A673 (cell line): Measurements from ENCODE around the gene TLR5. TPM values are rescaled to one million over a fixed set of nuclear protein-coding genes. Genes with fewer than 3 reads are reported as not detected.

Source experiments
- BruUV-seq: library from RNA; stranded (reverse); fragments of 400-500 nt; replicated peaks from 2 replicates; lab custom pipeline; 2021; lab: Mats Ljungman, UMichigan
- CTCF ChIA-PET: fragments of 300-600 bp; sonication (Branson Sonifier 250); formaldehyde crosslinking; loops from one replicate; lab custom pipeline; 2022; ENCODE audit warnings: antibody characterized with exemption; lab: Charles Lee
- POLR2A ChIA-PET: fragments of 300-600 bp; sonication (Branson Sonifier 250); formaldehyde crosslinking; loops from one replicate; lab custom pipeline; 2022; ENCODE audit warnings: antibody characterized with exemption; ENCODE audit not compliant: low non-redundant PET; lab: Charles Lee
- DNase-seq: peaks from one replicate; pipeline ENCODE4 v3.0.0-alpha.2; 2015; ENCODE audit warnings: low spot score
- H3K27ac ChIP-seq: fragments of 200-600 bp; sonication (generic); 2 replicates; pipeline ENCODE4 v1.5.1; 2016; ENCODE audit warnings: mixed run types, low read depth, mild to moderate bottlenecking, mixed read lengths, antibody characterized with exemption, low read length; ENCODE audit not compliant: poor library complexity, severe bottlenecking
- H3K27me3 ChIP-seq: fragments of 200-600 bp; sonication (generic); replicated peaks from 2 replicates; pipeline ENCODE4 v1.6.1; 2017; ENCODE audit warnings: mixed run types, low read depth, mild to moderate bottlenecking, mixed read lengths, antibody characterized with exemption, low read length; ENCODE audit not compliant: insufficient read depth, poor library complexity
- H3K36me3 ChIP-seq: fragments of 200-600 bp; sonication (generic); 2 replicates; pipeline ENCODE4 v1.6.1; 2016; ENCODE audit warnings: mixed run types, mild to moderate bottlenecking, mixed read lengths, antibody characterized with exemption, low read length; ENCODE audit not compliant: insufficient read depth, poor library complexity, severe bottlenecking
- H3K4me1 ChIP-seq: fragments of 200-600 bp; sonication (generic); 2 replicates; pipeline ENCODE4 v1.6.1; 2017; ENCODE audit warnings: mixed run types, mild to moderate bottlenecking, mixed read lengths, antibody characterized with exemption, low read length; ENCODE audit not compliant: insufficient read depth, poor library complexity, severe bottlenecking
- H3K4me3 ChIP-seq: fragments of 200-600 bp; sonication (generic); 2 replicates; pipeline ENCODE4 v1.5.1; 2016; ENCODE audit warnings: low read depth, mixed run types, mild to moderate bottlenecking, mixed read lengths, low read length; ENCODE audit not compliant: poor library complexity, severe bottlenecking
- H3K9me3 ChIP-seq: fragments of 200-600 bp; sonication (generic); 2 replicates; pipeline ENCODE4 v1.6.1; 2016; ENCODE audit warnings: mixed run types, low read depth, mild to moderate bottlenecking, mixed read lengths, antibody characterized with exemption, low read length; ENCODE audit not compliant: poor library complexity, severe bottlenecking
- EZH2 ChIP-seq: fragments of 200-600 bp; sonication (generic); IDR thresholded peaks from 2 replicates; pipeline ENCODE4 v1.6.1; 2017; ENCODE audit warnings: borderline replicate concordance, low read depth, mild to moderate bottlenecking, mixed read lengths, antibody characterized with exemption, low read length; ENCODE audit not compliant: poor library complexity, severe bottlenecking
- intact Hi-C: fragments of 100-400 bp; cut with micrococcal nuclease; formaldehyde crosslinking; loops from one replicate; pipeline ENCODE4 v1.10.0; 2022; ENCODE audit not compliant: unreplicated experiment
- total RNA-seq: library from RNA; stranded (reverse); gene quantifications from 2 replicates; pipeline ENCODE4 v1.2.3, GENCODE V29; 2021
- TF ChIP-seq, protein P1 (sequence below): fragments of 300-800, 200-600 bp; sonication (generic); conservative IDR thresholded peaks from 2 replicates; pipeline ENCODE4 v1.5.1; 2017; ENCODE audit warnings: low read depth, mild to moderate bottlenecking, antibody characterized with exemption, low read length, moderate library complexity, mixed read lengths

TLR5 gene
- total RNA-seq, 1 experiment from 2014 or later, result 0.95 TPM

DNA sequence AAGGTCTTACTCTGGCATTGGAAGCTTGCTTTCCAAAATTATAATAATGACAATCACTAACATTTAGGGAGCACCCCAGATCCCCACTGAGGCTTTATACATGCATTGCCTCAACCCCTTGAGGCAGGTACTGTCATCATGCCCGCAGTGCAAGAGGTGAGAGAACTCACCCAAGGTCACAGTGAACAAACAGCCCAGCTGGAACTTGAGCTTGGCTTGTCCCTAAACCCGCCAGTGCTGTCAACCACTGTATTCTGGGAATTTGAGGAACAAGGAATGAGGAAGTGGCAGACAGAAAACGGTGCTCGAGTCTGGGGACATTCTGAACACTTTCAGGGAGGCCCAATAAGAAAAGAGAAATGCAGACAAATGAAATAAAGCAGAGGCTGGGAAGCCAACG, 34.6 kb upstream of the TLR5 start:
- TF ChIP-seq, protein P1, sequence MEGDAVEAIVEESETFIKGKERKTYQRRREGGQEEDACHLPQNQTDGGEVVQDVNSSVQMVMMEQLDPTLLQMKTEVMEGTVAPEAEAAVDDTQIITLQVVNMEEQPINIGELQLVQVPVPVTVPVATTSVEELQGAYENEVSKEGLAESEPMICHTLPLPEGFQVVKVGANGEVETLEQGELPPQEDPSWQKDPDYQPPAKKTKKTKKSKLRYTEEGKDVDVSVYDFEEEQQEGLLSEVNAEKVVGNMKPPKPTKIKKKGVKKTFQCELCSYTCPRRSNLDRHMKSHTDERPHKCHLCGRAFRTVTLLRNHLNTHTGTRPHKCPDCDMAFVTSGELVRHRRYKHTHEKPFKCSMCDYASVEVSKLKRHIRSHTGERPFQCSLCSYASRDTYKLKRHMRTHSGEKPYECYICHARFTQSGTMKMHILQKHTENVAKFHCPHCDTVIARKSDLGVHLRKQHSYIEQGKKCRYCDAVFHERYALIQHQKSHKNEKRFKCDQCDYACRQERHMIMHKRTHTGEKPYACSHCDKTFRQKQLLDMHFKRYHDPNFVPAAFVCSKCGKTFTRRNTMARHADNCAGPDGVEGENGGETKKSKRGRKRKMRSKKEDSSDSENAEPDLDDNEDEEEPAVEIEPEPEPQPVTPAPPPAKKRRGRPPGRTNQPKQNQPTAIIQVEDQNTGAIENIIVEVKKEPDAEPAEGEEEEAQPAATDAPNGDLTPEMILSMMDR, result no peak
- no peak for TF ChIP-seq EZH2
- POLR2A ChIA-PET, result no interaction called here
- Histone ChIP-seq H3K27me3 (no peaks in the 10 kb centered on the region), H3K4me3 (no peak overlapping the region), H3K4me1 (peaks cover 8% of the 10 kb centered on the region), H3K9me3 (no peaks in the 10 kb centered on the region), H3K27ac (no peak overlapping the region), H3K36me3 (no peaks in the 10 kb centered on the region)
- CTCF ChIA-PET, result no interaction called here
- no peak for DNase-seq
- no TSS peak for BruUV-seq
- intact Hi-C loops, result no loop called here

GRCh38 chr1:223176437-223176836, 33.4 kb upstream of the TLR5 start:
- H3K36me3 ChIP-seq, result no peaks in the 10 kb centered on the region
- no peak overlapping the region for H3K4me3 ChIP-seq
- DNase-seq, result no peak
- no peak for TF ChIP-seq EZH2
- TF ChIP-seq, protein P1, result no peak
- no peaks in the 10 kb centered on the region for H3K9me3 ChIP-seq
- BruUV-seq, result no TSS peak
- ChIA-PET CTCF (no interaction called here), POLR2A (no interaction called here)
- peaks cover 8% of the 10 kb centered on the region for H3K4me1 ChIP-seq
- intact Hi-C loops, result no loop called here
- no peaks in the 10 kb centered on the region for H3K27me3 ChIP-seq
- no peak overlapping the region for H3K27ac ChIP-seq

DNA sequence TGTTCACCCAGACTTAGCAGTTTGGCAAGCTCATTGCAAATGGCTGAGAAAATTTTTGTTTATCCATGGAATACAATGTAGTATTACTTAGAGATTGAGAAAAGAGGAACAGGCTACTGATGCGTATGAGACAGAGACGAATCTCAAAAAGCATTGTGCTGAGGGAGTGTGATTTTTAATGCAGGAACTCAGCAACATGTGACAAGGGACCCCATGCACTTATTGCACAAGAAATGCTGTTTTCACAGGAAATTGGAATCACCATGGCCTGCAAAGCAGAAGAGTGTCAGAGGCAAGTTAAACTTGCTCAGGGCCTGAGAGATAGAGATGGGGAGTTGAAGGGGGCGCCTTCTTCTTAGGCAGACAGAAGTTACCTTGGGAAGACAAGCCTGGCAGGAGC, 32.6 kb upstream of the TLR5 start:
- no peaks in the 10 kb centered on the region for H3K27me3 ChIP-seq
- H3K36me3 ChIP-seq, result no peaks in the 10 kb centered on the region
- intact Hi-C loops, result no loop called here
- H3K4me1 ChIP-seq, result peaks cover 8% of the 10 kb centered on the region
- no peak for DNase-seq
- ChIA-PET POLR2A (no interaction called here), CTCF (no interaction called here)
- no TSS peak for BruUV-seq
- no peak overlapping the region for H3K27ac ChIP-seq
- H3K4me3 ChIP-seq, result no peak overlapping the region
- no peaks in the 10 kb centered on the region for H3K9me3 ChIP-seq
- TF ChIP-seq, protein P1, result no peak
- no peak for TF ChIP-seq EZH2
